IPS-20b (cell line): ENCODE measurements around the gene KLHDC9.
"Not testable (repeated sequence)": the region's sequence is repeated elsewhere in the genome, so short reads cannot be mapped to it uniquely, and the experiment has no call there.

Experiments used
- H3K27ac ChIP-seq: one replicate; pipeline ENCODE4 v1.5.1; 2013; ENCODE audit warnings: low read length
- H3K27me3 ChIP-seq: 2 replicates; pipeline ENCODE4 v1.6.1; 2013; ENCODE audit warnings: mild to moderate bottlenecking, low read length, inconsistent platforms; ENCODE audit not compliant: insufficient read depth
- H3K36me3 ChIP-seq: 2 replicates; pipeline ENCODE4 v1.6.1; 2013; ENCODE audit warnings: low read depth, mild to moderate bottlenecking, inconsistent platforms, low read length, moderate library complexity; ENCODE audit not compliant: insufficient read depth
- H3K4me1 ChIP-seq: 2 replicates; pipeline ENCODE4 v1.6.1; 2013; ENCODE audit warnings: mild to moderate bottlenecking, control low read depth, inconsistent platforms, low read length, moderate library complexity; ENCODE audit not compliant: insufficient read depth
- H3K4me3 ChIP-seq: 2 replicates; pipeline ENCODE4 v1.5.1; 2013; ENCODE audit warnings: mild to moderate bottlenecking, low read length, inconsistent platforms
- H3K9ac ChIP-seq: 2 replicates; pipeline ENCODE4 v1.6.1; 2013; ENCODE audit warnings: low read depth, mild to moderate bottlenecking, inconsistent platforms, low read length, moderate library complexity
- H3K9me3 ChIP-seq: 2 replicates; pipeline ENCODE4 v1.6.1; 2013; ENCODE audit warnings: mild to moderate bottlenecking, low read depth, low read length, inconsistent platforms; ENCODE audit not compliant: insufficient read depth

The KLHDC9 gene

GRCh38 chr1:161100556-161100955, 2.4 kb downstream of the KLHDC9 start:
- Histone ChIP-seq H3K4me3 (no peak overlapping the region), H3K9me3 (no peaks in the 10 kb centered on the region), H3K27me3 (no peaks in the 10 kb centered on the region), H3K36me3 (peaks cover 26% of the 10 kb centered on the region), H3K27ac (no peak overlapping the region), H3K4me1 (no peaks in the 10 kb centered on the region), H3K9ac (no peak overlapping the region)

GRCh38 chr1:161106431-161106830, 8.3 kb downstream of the KLHDC9 start:
- Histone ChIP-seq H3K27me3 (no peaks in the 10 kb centered on the region), H3K27ac (no peak overlapping the region), H3K9me3 (no peaks in the 10 kb centered on the region), H3K4me1 (no peaks in the 10 kb centered on the region), H3K36me3 (peaks cover 22% of the 10 kb centered on the region; the same call in 1 of the 2 replicates), H3K9ac (no peak overlapping the region), H3K4me3 (no peak overlapping the region)

- H3K9me3 ChIP-seq = no peaks in the 10 kb centered on the region
- no peaks in the 10 kb centered on the region for H3K4me1 ChIP-seq
- H3K36me3 ChIP-seq = peaks cover 17% of the 10 kb centered on the region; the same call in 1 of the 2 replicates
- H3K27ac ChIP-seq = no peak overlapping the region
- H3K27me3 ChIP-seq = no peaks in the 10 kb centered on the region
- no peak overlapping the region for H3K9ac ChIP-seq
- H3K4me3 ChIP-seq = no peak overlapping the region
Observed at GRCh38 chr1:161111117-161111516, 13.0 kb downstream of the KLHDC9 start.

GRCh38 chr1:161111527-161111926, 13.4 kb downstream of the KLHDC9 start:
- Histone ChIP-seq H3K36me3 (peaks cover 17% of the 10 kb centered on the region; the same call in 1 of the 2 replicates), H3K27ac (no peak overlapping the region), H3K27me3 (no peaks in the 10 kb centered on the region), H3K4me1 (no peaks in the 10 kb centered on the region), H3K4me3 (no peak overlapping the region), H3K9me3 (no peaks in the 10 kb centered on the region), H3K9ac (no peak overlapping the region)

GRCh38 chr1:161113915-161114314, 15.8 kb downstream of the KLHDC9 start:
- Histone ChIP-seq H3K9ac (no peak overlapping the region), H3K4me1 (peaks cover 4% of the 10 kb centered on the region; the same call in 1 of the 2 replicates), H3K9me3 (no peaks in the 10 kb centered on the region), H3K27ac (no peak overlapping the region), H3K36me3 (peaks cover 12% of the 10 kb centered on the region; the same call in 1 of the 2 replicates), H3K4me3 (no peak overlapping the region), H3K27me3 (no peaks in the 10 kb centered on the region)

GRCh38 chr1:161114556-161114955, 16.4 kb downstream of the KLHDC9 start:
- H3K4me1 ChIP-seq = peaks cover 8% of the 10 kb centered on the region; the same call in 1 of the 2 replicates

GRCh38 chr1:161115132-161115711, 17.1 kb downstream of the KLHDC9 start:
- no peaks in the 10 kb centered on the region for H3K9me3 ChIP-seq
- H3K27ac ChIP-seq = no peak overlapping the region
- H3K27me3 ChIP-seq = no peaks in the 10 kb centered on the region
- H3K9ac ChIP-seq = no peak overlapping the region
- H3K4me1 ChIP-seq = peaks cover 8% of the 10 kb centered on the region; the same call in 1 of the 2 replicates
- H3K36me3 ChIP-seq = peaks cover 10% of the 10 kb centered on the region
- H3K4me3 ChIP-seq = no peak overlapping the region

More at GRCh38 chr1:161114556-161114955, 16.4 kb downstream of the KLHDC9 start:
- Histone ChIP-seq H3K27me3 (no peaks in the 10 kb centered on the region), H3K36me3 (peaks cover 5% of the 10 kb centered on the region; the same call in 1 of the 2 replicates), H3K9me3 (no peaks in the 10 kb centered on the region), H3K9ac (no peak overlapping the region), H3K4me3 (no peak overlapping the region), H3K27ac (no peak overlapping the region)

- H3K27ac ChIP-seq, H3K4me3 ChIP-seq, H3K9ac ChIP-seq, H3K4me1 ChIP-seq, H3K27me3 ChIP-seq, H3K9me3 ChIP-seq: not testable (repeated sequence)
- H3K36me3 ChIP-seq = peaks cover 17% of the 10 kb centered on the region
Observed at GRCh38 chr1:161115961-161116360, 17.8 kb downstream of the KLHDC9 start.

- H3K36me3 ChIP-seq = peaks cover 37% of the 10 kb centered on the region
- H3K4me1 ChIP-seq = peaks cover 8% of the 10 kb centered on the region; the same call in 1 of the 2 replicates
- peak within 1 kb of the TSS; percentile 95 for H3K9ac ChIP-seq
- H3K9me3 ChIP-seq = no peaks in the 10 kb centered on the region
- H3K27ac ChIP-seq = peak within 1 kb of the TSS; percentile 89
- peak within 1 kb of the TSS; percentile 99 for H3K4me3 ChIP-seq
- no peaks in the 10 kb centered on the region for H3K27me3 ChIP-seq
Observed at GRCh38 chr1:161117759-161118581, 19.8 kb downstream of the KLHDC9 start, which contains the start of the genes NIT1 and PFDN2. TSS of gene NIT1 (plus strand) at chr1:161118105. CDS start at chr1:161118177, 72 bp downstream. TSS of gene PFDN2 (minus strand) at chr1:161118037. CDS start at chr1:161118026, 11 bp downstream.

GRCh38 chr1:161119092-161119903, 21.1 kb downstream of the KLHDC9 start:
- Histone ChIP-seq H3K36me3 (peaks cover 51% of the 10 kb centered on the region), H3K4me3 (peak overlapping the region; percentile 99), H3K9me3 (no peaks in the 10 kb centered on the region), H3K27ac (no peak overlapping the region), H3K27me3 (no peaks in the 10 kb centered on the region), H3K9ac (peak overlapping the region; percentile 95; the same call in 1 of the 2 replicates), H3K4me1 (peaks cover 8% of the 10 kb centered on the region; the same call in 1 of the 2 replicates)

- Histone ChIP-seq H3K27me3 (no peaks in the 10 kb centered on the region), H3K4me3 (no peak overlapping the region), H3K36me3 (peaks cover 64% of the 10 kb centered on the region), H3K4me1 (peaks cover 8% of the 10 kb centered on the region; the same call in 1 of the 2 replicates), H3K9ac (no peak overlapping the region), H3K27ac (no peak overlapping the region), H3K9me3 (no peaks in the 10 kb centered on the region)
Observed at GRCh38 chr1:161121042-161121650, 23.0 kb downstream of the KLHDC9 start.
